B cell (primary cell): ENCODE measurements around the gene SSPN.

ENCODE experiments used
- EZH2 ChIP-seq: IDR thresholded peaks from 2 replicates; pipeline ENCODE4 v1.6.1; 2012; ENCODE audit warnings: borderline replicate concordance, low read depth, mild to moderate bottlenecking, moderate library complexity, low read length; ENCODE audit not compliant: insufficient read depth, poor library complexity, severe bottlenecking
- TF ChIP-seq, protein P1 (sequence below): fragments of 200-600 bp; IDR thresholded peaks from one replicate; pipeline ENCODE4 v1.8.0; 2022; ENCODE audit warnings: antibody characterized with exemption, mild to moderate bottlenecking

DNA sequence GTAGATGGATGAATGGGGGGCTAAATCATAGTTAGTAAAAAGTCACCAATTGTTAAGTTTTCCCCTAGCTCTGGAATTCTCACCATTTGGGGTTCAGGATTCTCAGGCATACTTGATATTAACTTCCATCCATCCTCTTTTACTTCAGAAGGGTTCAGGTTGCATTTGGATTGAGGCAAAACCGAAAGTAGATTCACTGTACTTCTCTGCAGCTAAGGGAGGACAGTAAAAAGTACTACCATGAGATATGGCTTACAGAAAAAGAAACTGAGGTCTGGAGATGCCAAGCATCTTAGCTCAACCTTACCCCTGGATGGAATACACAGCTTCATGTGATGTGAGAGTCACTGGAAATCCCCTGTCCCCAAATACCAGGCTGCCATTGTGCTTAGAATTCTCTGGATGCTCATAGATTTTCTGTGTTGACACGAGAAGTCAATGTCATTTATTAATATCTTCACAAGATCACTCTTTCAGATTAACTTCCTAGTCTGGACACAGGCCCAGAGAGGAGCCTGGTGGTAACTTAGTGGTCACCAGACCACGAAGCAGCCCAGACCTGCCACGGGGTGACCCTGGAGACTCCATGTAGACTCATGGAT is 87.1 kb downstream of the SSPN start:
- TF ChIP-seq, protein P1, sequence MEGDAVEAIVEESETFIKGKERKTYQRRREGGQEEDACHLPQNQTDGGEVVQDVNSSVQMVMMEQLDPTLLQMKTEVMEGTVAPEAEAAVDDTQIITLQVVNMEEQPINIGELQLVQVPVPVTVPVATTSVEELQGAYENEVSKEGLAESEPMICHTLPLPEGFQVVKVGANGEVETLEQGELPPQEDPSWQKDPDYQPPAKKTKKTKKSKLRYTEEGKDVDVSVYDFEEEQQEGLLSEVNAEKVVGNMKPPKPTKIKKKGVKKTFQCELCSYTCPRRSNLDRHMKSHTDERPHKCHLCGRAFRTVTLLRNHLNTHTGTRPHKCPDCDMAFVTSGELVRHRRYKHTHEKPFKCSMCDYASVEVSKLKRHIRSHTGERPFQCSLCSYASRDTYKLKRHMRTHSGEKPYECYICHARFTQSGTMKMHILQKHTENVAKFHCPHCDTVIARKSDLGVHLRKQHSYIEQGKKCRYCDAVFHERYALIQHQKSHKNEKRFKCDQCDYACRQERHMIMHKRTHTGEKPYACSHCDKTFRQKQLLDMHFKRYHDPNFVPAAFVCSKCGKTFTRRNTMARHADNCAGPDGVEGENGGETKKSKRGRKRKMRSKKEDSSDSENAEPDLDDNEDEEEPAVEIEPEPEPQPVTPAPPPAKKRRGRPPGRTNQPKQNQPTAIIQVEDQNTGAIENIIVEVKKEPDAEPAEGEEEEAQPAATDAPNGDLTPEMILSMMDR = no peak
- TF ChIP-seq EZH2 = no peak
